ENCODE results near the gene SPRY1.

The SPRY1 gene

GRCh38 chr4:123412091-123412505, 15.5 kb downstream of the SPRY1 start:
- no peak for DNase-seq

GRCh38 chr4:123412700-123413512, 16.3 kb downstream of the SPRY1 start:
- DNase-seq = no peak

- no peak for DNase-seq
Observed at GRCh38 chr4:123415576-123415975, 19.0 kb downstream of the SPRY1 start.

- DNase-seq = no peak
Observed at GRCh38 chr4:123415977-123416376, 19.4 kb downstream of the SPRY1 start.

GRCh38 chr4:123417813-123418212, 21.2 kb downstream of the SPRY1 start:
- no peak for DNase-seq

- peak; percentile 35 to 38 for DNase-seq
Observed at GRCh38 chr4:123418351-123418931, 21.8 kb downstream of the SPRY1 start.

GRCh38 chr4:123419885-123420755, 23.5 kb downstream of the SPRY1 start:
- DNase-seq = no peak

GRCh38 chr4:123421227-123421936, 24.8 kb downstream of the SPRY1 start:
- no peak for DNase-seq

- no peak for DNase-seq
Observed at GRCh38 chr4:123421937-123422781, 25.6 kb downstream of the SPRY1 start.

GRCh38 chr4:123423819-123424218, 27.2 kb downstream of the SPRY1 start:
- DNase-seq = no peak

GRCh38 chr4:123427951-123428350, 31.4 kb downstream of the SPRY1 start:
- DNase-seq = peak in 1 of 2 experiments; percentile 12

- DNase-seq = no peak
Observed at GRCh38 chr4:123430031-123430430, 33.4 kb downstream of the SPRY1 start.

- no peak for DNase-seq
Observed at GRCh38 chr4:123430501-123430900, 33.9 kb downstream of the SPRY1 start.

- DNase-seq = no peak
Observed at GRCh38 chr4:123433573-123433972, 37.0 kb downstream of the SPRY1 start.

- no peak for DNase-seq
Observed at GRCh38 chr4:123433976-123434375, 37.4 kb downstream of the SPRY1 start.

GRCh38 chr4:123435246-123436113, 38.9 kb downstream of the SPRY1 start:
- no peak for DNase-seq

- no peak for DNase-seq
Observed at GRCh38 chr4:123438031-123438430, 41.4 kb downstream of the SPRY1 start.

GRCh38 chr4:123443401-123444289, 47.0 kb downstream of the SPRY1 start:
- no peak for DNase-seq

- no peak for DNase-seq
Observed at GRCh38 chr4:123444290-123444731, 47.7 kb downstream of the SPRY1 start.

Data from NCI-H526 (cell line).